MG63 (cell line): Measurements from ENCODE around the gene PRKN. TPM values are rescaled to one million over a fixed set of nuclear protein-coding genes. Genes with fewer than 3 reads are reported as not detected.

Experiments used
- DNase-seq: peaks from one replicate; pipeline ENCODE4 v3.0.0-alpha.2; 2020
- H3K27me3 ChIP-seq: fragments of 250-450 bp; sonication (Bioruptor Pico); 2 replicates; pipeline ENCODE4 v1.5.1; 2020; ENCODE audit warnings: mild to moderate bottlenecking, moderate library complexity
- H3K36me3 ChIP-seq: fragments of 250-450 bp; sonication (Bioruptor Pico); 2 replicates; pipeline ENCODE4 v1.5.1; 2020; ENCODE audit warnings: mild to moderate bottlenecking, moderate library complexity
- H3K4me3 ChIP-seq: fragments of 250-450 bp; sonication (Bioruptor Pico); 2 replicates; pipeline ENCODE4 v1.5.1; 2020; ENCODE audit warnings: mild to moderate bottlenecking, moderate library complexity
- H3K9me3 ChIP-seq: fragments of 250-450 bp; sonication (Bioruptor Pico); 2 replicates; pipeline ENCODE4 v1.5.1; 2020; ENCODE audit warnings: mild to moderate bottlenecking, moderate library complexity
- total RNA-seq: library from RNA; depleted of rRNA; stranded (reverse); fragments of >200 nt; shearing (Covaris generic); gene quantifications from 2 replicates; pipeline ENCODE4 v1.2.3, GENCODE V29; 2014; ENCODE audit warnings: low replicate concordance

The PRKN gene
- total RNA-seq, 1 experiment from 2014 or later: not detected

DNA sequence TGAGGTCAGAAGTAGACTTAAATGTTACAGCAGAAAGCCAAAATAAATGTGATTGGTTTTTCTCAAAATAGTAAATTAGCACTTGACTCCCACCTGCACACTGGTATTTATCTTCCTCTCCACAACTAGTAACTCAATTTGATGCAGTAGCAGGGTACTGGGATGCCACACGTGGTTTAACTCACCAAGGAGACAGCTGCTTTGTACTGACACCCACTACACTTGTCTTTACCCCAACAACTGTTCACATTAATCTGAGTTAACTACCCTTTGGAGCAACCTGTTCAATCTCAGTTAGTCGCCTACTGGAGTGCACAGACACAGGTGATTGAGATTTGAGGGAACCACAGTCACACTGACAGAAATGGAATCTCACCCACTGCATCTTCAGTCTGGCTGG is 242.1 kb downstream of the PRKN start:
- Histone ChIP-seq H3K9me3 (no peaks in the 10 kb centered on the region), H3K27me3 (no peaks in the 10 kb centered on the region), H3K36me3 (no peaks in the 10 kb centered on the region), H3K4me3 (no peak overlapping the region)
- DNase-seq: no peak

DNA sequence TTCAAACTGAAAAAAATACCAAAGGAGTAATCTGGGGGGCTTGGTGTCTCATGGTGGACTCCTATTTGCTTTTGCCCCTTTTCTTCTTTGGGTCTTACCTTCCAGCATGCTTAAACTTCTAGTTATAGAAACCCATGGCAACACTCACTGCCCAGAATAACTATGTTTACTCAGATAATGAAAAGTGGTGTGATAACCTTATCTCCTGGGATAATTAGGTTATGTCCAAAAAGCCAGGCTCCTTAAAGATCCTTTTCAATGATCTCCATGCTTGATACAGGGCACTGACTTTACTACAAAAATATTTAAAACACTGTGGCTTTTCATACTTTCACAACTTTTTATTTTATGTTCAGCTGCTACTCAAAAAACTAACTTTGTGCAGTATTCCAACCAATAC is 245.6 kb downstream of the PRKN start:
- H3K36me3 ChIP-seq: no peaks in the 10 kb centered on the region
- no peak overlapping the region for H3K4me3 ChIP-seq
- no peak for DNase-seq

DNA sequence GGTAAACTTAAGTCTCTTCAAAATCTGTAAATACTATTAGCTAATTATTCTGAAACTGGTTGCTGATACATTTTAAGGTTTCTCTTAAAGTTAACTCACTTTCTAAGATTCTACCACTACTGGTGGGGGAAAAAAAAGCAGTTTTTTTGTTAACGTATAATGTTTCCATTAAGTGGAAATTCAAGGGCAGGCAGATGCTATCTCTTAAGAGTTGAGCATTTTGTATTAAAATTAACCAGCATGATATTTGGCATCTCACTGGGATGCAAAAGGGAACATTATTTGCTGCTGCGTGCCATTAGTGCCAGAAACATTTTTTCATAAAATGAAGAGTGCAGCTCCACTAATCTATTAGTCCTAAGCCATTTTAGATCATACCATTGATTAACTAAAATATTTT is 246.2 kb downstream of the PRKN start:
- DNase-seq: no peak
- Histone ChIP-seq H3K9me3 (no peaks in the 10 kb centered on the region), H3K4me3 (no peak overlapping the region), H3K36me3 (no peaks in the 10 kb centered on the region), H3K27me3 (no peaks in the 10 kb centered on the region)

More for the DNA sequence above, 245.6 kb downstream of the PRKN start:
- Histone ChIP-seq H3K9me3 (no peaks in the 10 kb centered on the region), H3K27me3 (no peaks in the 10 kb centered on the region)

DNA sequence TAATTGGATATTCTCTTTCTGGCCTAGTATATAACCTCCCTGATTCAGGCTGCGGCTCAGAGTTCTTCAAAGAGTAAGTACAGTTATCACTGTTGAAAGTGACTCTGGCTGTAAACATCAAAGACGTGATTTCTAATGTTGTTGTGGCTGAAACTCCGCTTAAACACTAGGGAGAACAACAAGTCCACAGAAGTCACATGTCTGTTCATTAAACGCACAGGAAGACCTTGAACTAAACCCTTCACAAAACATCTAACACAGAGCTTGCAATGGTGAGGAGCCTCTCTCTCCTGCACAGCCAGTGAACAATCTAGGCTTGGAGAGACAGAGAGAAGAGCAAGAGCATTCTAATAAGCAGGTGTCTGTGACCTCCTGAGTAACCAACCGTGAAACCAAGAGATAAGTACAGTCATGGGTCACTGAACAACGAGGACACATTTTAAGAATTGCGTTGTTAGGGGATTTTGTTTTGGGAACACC is 249.3 kb downstream of the PRKN start:
- Histone ChIP-seq H3K36me3 (no peaks in the 10 kb centered on the region), H3K27me3 (no peaks in the 10 kb centered on the region), H3K9me3 (no peaks in the 10 kb centered on the region), H3K4me3 (no peak overlapping the region)
- no peak for DNase-seq

DNA sequence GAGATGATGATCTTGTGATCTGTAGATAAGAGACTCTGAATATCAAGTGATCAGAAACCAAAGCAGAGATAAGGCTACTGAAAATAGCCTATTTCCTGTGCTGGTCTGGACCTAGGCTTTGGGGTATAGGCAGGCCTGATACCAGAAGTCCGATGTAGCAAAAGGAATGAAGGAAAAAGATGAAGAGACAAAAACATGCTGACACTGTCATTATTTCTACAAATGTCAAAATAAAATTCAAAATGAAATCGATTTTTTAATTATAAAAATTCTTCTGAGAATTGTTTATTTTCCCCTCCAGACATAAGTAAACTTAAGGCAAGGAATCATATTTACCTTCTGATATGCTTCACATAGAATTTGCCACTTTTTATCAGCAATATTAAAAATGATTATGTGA is 252.8 kb downstream of the PRKN start:
- Histone ChIP-seq H3K4me3 (no peak overlapping the region), H3K27me3 (no peaks in the 10 kb centered on the region), H3K36me3 (no peaks in the 10 kb centered on the region), H3K9me3 (no peaks in the 10 kb centered on the region)
- DNase-seq: no peak

DNA sequence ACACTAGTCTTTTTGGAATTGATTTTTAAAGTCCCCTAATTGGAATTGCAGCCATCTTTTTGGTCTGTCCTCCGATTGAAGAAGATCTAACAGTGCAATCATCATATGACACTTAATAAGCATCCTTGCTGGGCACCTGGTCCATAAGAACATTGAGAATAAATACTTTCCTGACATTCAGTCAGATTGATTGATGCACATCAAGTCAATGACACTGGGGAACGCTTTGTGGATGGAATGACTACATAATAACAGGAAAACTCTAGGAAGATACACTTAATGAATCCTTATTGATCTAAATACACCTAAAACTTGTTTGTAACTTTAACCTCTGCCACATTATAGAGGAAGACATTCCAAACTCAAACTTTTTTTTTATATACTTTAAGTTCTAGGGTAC is 255.7 kb downstream of the PRKN start:
- no peak overlapping the region for H3K4me3 ChIP-seq
- DNase-seq: no peak
- no peaks in the 10 kb centered on the region for H3K27me3 ChIP-seq

DNA sequence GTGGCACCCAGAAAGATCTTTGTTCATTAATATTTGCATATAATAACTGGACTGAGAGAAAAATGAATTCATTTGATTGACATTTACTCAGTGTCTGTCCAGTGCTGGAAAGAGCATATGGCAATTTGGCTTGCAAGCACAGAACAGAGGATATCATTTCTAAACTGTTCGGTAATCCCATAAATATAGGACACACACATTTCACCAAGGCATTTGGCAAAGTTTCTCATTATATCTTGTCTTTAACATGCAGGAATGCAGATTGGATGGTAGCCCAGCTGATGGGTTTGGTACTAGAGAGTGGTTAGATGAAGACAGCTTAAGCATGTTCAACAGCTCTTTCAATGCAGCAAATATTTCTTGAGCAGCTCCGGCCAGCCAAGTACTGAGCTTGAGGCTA is 259.2 kb downstream of the PRKN start:
- DNase-seq: peak; percentile 76
- Histone ChIP-seq H3K4me3 (no peak overlapping the region), H3K27me3 (no peaks in the 10 kb centered on the region), H3K36me3 (no peaks in the 10 kb centered on the region), H3K9me3 (no peaks in the 10 kb centered on the region)

More for the DNA sequence above, 255.7 kb downstream of the PRKN start:
- H3K36me3 ChIP-seq: no peaks in the 10 kb centered on the region
- no peaks in the 10 kb centered on the region for H3K9me3 ChIP-seq

DNA sequence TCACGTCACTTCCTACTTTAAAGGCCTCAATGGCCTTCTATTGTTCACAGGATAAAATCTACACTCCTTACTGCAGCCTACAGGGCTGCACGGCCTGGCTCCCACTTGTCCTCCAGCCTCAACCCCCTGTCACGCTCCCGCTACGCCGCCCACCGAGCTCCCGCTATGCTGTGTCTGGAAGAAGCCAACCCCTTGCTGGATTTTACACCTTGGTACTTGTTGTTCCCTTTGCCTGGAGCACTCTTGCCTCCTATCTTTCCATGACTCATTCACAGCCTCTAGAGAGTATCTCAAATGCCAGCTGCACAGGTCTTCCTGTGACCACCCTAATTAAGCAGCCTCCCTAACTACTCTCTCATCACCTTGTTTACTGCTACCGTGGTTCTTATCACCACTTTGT is 259.9 kb downstream of the PRKN start:
- Histone ChIP-seq H3K4me3 (no peak overlapping the region), H3K9me3 (no peaks in the 10 kb centered on the region), H3K27me3 (no peaks in the 10 kb centered on the region), H3K36me3 (no peaks in the 10 kb centered on the region)
- no peak for DNase-seq

DNA sequence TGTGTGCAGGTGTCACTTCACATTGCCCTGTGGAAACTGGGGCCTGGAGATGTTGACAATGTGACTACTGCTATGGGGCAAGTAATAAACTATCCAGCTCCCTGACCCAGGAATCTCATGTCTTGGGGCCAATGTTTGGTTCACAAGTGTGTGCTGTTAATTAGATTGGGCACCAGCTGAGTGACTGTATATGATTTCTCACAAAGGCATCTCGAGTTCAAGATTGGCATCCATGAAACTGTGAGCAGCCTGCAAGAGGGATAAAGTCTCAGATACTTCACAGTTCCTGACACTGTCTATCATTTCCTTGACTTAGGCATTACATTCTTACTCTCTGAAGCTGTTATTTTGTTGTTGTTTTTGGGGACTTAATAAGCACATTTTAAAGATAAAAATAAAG is 264.0 kb downstream of the PRKN start:
- no peak for DNase-seq
- Histone ChIP-seq H3K4me3 (no peak overlapping the region), H3K9me3 (no peaks in the 10 kb centered on the region), H3K36me3 (no peaks in the 10 kb centered on the region), H3K27me3 (no peaks in the 10 kb centered on the region)

DNA sequence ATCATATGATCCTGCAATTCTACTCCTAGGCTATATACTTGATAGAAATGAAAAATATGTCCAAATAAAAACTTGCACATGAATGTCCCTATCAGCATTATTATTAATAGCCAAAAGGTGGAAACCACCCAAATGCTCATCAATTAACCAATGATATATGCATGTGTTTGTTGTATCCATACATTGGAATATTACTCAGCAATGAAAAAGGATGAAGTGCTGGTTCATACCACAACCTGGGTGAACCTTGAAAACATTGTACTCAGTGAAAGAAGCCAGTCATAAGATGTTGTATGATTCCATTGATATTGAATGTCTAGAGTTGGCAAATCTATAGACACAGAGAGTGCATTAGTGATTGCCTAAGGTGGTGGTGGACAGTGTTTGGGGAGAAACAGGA is 267.6 kb downstream of the PRKN start:
- H3K27me3 ChIP-seq: no peaks in the 10 kb centered on the region
- H3K36me3 ChIP-seq: no peaks in the 10 kb centered on the region
- no peak overlapping the region for H3K4me3 ChIP-seq
- no peak for DNase-seq
- H3K9me3 ChIP-seq: no peaks in the 10 kb centered on the region

DNA sequence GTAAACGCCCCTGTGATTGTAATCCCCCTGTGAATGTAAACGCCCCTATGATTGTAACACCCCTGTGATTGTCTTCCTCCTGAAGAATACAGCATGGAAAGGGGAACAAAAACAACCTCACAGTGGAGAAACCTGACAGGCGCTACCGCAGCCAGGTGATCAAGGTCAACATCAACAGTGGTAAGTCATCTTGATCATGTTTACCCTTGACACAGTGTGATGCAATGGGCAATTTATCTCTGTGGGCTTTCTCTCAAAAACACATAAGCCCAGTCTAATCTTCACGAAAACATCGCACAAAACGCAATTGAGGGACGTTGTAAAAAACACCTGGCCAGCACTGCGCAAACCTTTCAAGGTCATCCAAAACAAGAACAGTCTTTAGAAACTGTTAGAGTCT is 277.2 kb downstream of the PRKN start:
- H3K36me3 ChIP-seq: no peaks in the 10 kb centered on the region
- DNase-seq: no peak
- H3K4me3 ChIP-seq: no peak overlapping the region
- no peaks in the 10 kb centered on the region for H3K27me3 ChIP-seq
- H3K9me3 ChIP-seq: no peaks in the 10 kb centered on the region

DNA sequence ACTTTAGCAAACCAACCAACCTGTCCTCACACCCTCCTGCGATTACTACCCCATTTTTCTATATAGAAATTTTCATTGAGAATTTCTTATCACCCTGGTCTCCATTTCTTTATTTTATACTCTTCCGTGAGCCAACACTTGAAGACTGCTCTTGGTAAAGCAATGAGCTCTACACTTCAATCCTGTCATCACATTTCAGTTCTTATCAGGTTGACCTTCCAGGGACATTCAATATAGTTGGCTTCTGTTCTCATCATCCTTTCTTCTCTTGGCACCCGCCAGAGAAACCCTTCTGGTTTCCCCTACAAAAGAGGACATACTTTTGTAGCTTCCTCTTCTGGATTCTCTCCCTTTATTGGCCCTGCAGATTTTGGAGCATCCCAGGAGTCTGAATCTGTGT is 279.3 kb downstream of the PRKN start:
- DNase-seq: no peak
- Histone ChIP-seq H3K4me3 (no peak overlapping the region), H3K27me3 (no peaks in the 10 kb centered on the region), H3K9me3 (no peaks in the 10 kb centered on the region), H3K36me3 (no peaks in the 10 kb centered on the region)

DNA sequence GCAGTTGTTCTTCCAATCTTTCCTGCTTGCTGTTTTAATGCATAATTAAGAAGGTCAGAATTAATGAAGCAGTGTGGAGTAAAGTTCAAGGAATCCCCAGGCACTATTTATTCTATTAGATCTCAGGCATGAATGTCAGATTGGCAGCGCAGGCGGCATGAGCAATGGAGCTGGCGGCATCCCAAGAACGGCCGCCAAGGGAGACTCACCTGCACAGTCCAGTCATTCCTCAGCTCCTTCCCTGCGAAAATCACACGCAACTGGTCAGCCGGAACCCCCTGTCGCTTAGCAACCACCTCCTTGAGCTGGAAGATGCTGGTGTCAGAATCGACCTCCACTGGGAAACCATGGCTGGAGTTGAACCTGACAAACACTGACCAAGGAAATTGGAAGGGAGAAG is 284.5 kb downstream of the PRKN start:
- Histone ChIP-seq H3K36me3 (no peaks in the 10 kb centered on the region), H3K9me3 (no peaks in the 10 kb centered on the region), H3K27me3 (no peaks in the 10 kb centered on the region), H3K4me3 (no peak overlapping the region)
- DNase-seq: no peak

DNA sequence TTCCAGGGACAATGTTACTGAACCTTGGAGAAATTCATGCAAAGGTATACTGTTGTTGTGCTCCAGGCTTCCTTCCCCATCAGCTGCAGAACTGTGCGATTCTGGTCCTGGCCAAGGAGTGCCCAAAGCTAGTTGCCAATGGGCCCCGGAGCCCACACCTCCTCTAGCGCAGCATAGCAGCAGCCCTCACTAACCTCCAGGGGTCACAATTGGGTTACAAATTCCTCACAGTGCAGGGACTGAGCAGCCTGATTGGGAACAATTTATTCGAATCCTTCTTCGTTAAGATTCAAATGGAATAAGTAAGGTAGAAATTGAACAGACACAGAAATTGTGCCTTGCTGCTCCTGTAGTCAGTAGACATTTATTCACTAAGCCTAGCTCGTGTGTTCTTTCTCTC is 284.9 kb downstream of the PRKN start:
- no peak overlapping the region for H3K4me3 ChIP-seq
- no peaks in the 10 kb centered on the region for H3K27me3 ChIP-seq
- no peaks in the 10 kb centered on the region for H3K36me3 ChIP-seq
- H3K9me3 ChIP-seq: no peaks in the 10 kb centered on the region
- DNase-seq: no peak

DNA sequence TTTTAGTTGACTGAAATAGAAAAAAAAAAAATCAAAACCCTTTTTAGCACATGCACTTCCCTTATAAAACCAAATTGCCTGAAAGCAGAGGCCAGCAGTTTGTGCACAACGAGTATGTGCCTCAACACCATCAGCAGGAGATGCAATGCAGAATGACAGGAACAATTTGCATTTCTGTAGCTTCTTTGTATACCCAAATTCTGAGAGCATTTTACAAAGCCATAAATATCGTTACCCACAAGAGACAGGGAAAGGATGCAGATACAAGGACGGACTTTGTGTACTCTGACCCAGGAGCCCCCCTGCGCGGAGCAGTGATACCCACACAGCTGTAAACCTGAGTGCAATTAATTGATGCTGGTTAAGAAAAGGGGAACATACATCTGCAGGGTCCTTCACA is 285.6 kb downstream of the PRKN start:
- no peaks in the 10 kb centered on the region for H3K9me3 ChIP-seq
- H3K4me3 ChIP-seq: no peak overlapping the region
- H3K27me3 ChIP-seq: no peaks in the 10 kb centered on the region
- no peaks in the 10 kb centered on the region for H3K36me3 ChIP-seq
- DNase-seq: no peak

DNA sequence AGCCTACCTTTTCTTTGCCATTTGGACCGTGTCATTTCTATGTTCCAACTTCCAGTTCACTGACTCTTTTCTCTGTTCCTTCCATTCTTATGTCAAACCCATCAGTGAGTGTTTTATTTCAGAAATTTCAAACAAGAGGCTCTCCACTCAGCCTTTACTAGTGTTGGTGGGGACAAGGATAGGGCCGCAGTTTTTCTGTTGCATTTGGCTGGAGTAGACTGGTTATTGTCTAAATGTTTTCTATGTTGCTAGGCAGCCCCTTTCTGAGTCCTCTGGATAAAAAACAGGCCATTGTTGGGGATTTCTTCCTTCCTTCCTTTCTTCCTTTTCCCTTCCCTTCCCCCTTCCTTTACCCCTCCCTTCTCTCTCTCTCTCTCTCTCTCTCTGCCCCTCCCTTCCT is 288.6 kb downstream of the PRKN start:
- H3K36me3 ChIP-seq: no peaks in the 10 kb centered on the region
- H3K4me3 ChIP-seq: no peak overlapping the region
- no peaks in the 10 kb centered on the region for H3K27me3 ChIP-seq
- no peak for DNase-seq
- no peaks in the 10 kb centered on the region for H3K9me3 ChIP-seq

DNA sequence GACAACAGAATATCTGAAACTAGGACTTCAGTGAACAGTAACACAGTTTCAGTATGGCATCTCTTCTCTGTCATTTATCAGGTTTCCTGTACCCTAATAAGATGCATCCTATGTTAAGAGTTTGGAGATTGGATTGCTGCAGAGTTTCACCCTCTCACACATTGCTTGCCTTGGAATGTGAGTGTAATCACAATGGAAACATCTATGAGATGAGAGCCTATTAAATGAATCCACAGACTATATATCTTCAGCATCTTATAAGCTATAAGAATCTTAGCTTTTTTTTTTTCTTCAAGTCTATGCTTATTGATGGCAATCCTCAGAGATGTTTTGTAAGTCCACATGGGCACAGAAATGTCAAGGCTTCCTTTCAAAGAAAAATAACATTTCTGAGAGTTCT is 292.5 kb downstream of the PRKN start:
- no peak overlapping the region for H3K4me3 ChIP-seq
- no peaks in the 10 kb centered on the region for H3K9me3 ChIP-seq
- no peak for DNase-seq
- H3K27me3 ChIP-seq: no peaks in the 10 kb centered on the region
- no peaks in the 10 kb centered on the region for H3K36me3 ChIP-seq

DNA sequence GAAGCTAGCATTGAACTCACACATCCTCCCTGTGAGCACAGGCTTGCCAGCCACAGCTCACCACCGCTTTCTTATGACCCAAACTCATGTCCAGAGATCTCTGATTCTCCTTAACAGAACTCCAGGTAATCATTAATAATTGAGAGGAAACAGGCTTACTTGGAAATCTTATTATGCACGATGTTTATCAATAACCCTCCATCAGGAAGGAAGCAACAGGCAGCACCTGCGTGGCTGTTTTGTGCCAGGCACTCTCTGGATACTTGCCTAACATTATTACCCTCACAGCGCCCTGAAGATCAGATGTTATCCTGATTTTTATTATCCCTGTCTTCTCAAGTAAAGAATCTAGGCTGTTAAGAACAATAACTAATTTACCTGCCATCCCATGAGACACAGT is 306.6 kb downstream of the PRKN start:
- no peak for DNase-seq
- H3K4me3 ChIP-seq: no peak overlapping the region
- no peaks in the 10 kb centered on the region for H3K27me3 ChIP-seq
- no peaks in the 10 kb centered on the region for H3K36me3 ChIP-seq
- H3K9me3 ChIP-seq: no peaks in the 10 kb centered on the region

DNA sequence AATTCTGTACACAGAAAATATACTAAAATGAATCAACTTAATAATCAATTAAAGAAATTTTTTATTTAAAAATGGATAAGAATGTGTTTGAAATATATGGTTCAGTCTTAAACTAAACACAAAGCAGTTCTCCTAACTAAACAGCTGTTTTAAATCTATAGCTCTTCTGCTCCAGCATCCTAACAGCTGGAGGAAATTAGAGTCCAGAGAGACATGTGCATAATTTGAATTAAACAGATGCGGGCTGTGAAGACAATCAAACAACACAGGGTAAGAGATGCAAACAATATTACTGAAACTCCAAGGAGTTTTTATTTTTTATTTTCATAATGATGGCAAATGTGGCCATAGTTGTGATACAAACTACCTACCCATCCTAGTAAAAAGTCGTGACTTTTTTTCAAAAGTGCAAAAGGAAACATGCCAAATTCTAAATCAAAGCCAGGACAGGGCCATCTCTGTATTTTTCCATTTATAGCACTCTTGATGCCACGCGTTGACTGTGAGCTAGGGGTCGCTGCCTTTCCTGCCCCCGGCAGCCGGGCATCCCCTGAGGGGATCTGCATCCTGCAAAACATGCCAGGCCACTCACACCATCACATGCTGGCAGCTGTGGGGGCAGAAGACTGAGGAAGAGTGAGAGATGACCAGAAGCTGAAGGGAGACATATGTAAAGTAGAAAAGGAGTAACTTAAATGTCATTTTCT is 310.6 kb downstream of the PRKN start:
- H3K27me3 ChIP-seq: no peaks in the 10 kb centered on the region; the same call in 1 of the 2 replicates
- DNase-seq: peak; percentile 1
- no peaks in the 10 kb centered on the region for H3K36me3 ChIP-seq
- H3K4me3 ChIP-seq: no peak overlapping the region
- no peaks in the 10 kb centered on the region for H3K9me3 ChIP-seq
